ENCODE results near the gene SLC4A8. TPM values are rescaled to one million over a fixed set of nuclear protein-coding genes. Genes with fewer than 3 reads are reported as not detected.

Gene SLC4A8
- total and polyA plus RNA-seq, 9 of the 15 experiments (the other 6 are each of a cell fraction or from before 2014, with no cell fraction given), result 0.04 to 1.5 (median 0.12) TPM; not detected in 2

DNA sequence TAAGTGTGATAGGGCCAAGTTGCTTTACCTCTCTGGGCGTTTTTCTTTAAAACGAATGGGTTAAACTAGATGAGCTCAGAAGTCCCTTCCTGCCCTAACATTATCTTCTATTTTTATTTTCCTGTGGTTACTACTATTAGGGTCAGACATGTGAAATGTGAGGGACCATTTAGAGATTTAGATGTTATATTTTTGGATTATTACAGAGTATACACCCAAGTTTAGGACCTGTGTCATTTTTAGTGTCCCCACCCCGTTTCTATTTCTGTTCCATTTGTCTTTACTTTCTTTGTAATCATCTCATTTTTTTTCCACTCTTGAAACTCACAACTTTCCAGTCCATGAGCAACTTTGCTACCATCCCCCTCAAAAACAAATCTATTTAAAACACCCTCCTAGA is 56.3 kb downstream of the SLC4A8 start (continued):
- TF ChIP-seq, protein P1, sequence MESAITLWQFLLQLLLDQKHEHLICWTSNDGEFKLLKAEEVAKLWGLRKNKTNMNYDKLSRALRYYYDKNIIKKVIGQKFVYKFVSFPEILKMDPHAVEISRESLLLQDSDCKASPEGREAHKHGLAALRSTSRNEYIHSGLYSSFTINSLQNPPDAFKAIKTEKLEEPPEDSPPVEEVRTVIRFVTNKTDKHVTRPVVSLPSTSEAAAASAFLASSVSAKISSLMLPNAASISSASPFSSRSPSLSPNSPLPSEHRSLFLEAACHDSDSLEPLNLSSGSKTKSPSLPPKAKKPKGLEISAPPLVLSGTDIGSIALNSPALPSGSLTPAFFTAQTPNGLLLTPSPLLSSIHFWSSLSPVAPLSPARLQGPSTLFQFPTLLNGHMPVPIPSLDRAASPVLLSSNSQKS (CRISPR knock-in tag; IDR thresholded peaks at IDR 0.05), result no peak
- TF ChIP-seq HNRNPH1 (optimal IDR thresholded peaks at IDR 0.05; ENCODE audit: low read depth, low read length) (no peak), MCM7 (IDR thresholded peaks at IDR 0.05) (no peak), NRF1 (conservative IDR thresholded peaks at IDR 0.05 in 1 of 2, IDR thresholded peaks at IDR 0.05 in 1 of 2) (no peak), CBX1 (IDR thresholded peaks at IDR 0.05; ENCODE audit: low read depth) (no peak)

- H3K4me1 ChIP-seq (replicated peaks in 1 of 2; ENCODE audit: control insufficient read depth in 2 of 2, insufficient read depth in 2 of 2, low read length in 2 of 2), result no peaks in the 10 kb centered on the region
- FAIRE-seq (no peak), ATAC-seq (no peak), DNase-seq (ENCODE audit: extremely low read depth in 1 of 4, low spot score in 3 of 4) (no peak)
- no peak overlapping the region for H3K9ac ChIP-seq (ENCODE audit: insufficient read depth in 1 of 2, low read depth in 2 of 2, low read length in 2 of 2)
- H3K79me2 ChIP-seq (ENCODE audit: control insufficient read depth, insufficient read depth, low read length), result no peaks in the 10 kb centered on the region
- in situ Hi-C loops (cut with MboI), result no loop called here
- 3% methylated on average over 3 of the region's 3 CpGs for WGBS (ENCODE audit: insufficient coverage, low coverage, missing lambda C conversion rate)
- no peak overlapping the region for H3K27ac ChIP-seq (ENCODE audit: extremely low read depth, low read depth, low read length)
- CTCF ChIA-PET (ENCODE audit: low intra/inter-chr PET ratio), result interaction anchor here (0.6 kb wide), 1 partner anchor 140 kb away, joined by 5 read pairs; no protein-coding TSS in a partner anchor
- no peak overlapping the region for H2AFZ ChIP-seq (ENCODE audit: low read depth, low read length)
- H3K4me2 ChIP-seq (ENCODE audit: insufficient read depth, low read length), result no peak overlapping the region
- POLR2A ChIA-PET, result interaction anchor here (0.8 kb wide), 1 partner anchor 317 kb away, joined by 3 read pairs; no protein-coding TSS in a partner anchor
- no peaks in the 10 kb centered on the region for H3K36me3 ChIP-seq (ENCODE audit: control insufficient read depth, insufficient read depth, low read length)
- no peaks in the 10 kb centered on the region for H3K9me1 ChIP-seq (ENCODE audit: control insufficient read depth, insufficient read depth, low read length)
- H4K20me1 ChIP-seq (replicated peaks; ENCODE audit: control insufficient read depth, insufficient read depth, low read length), result no peaks in the 10 kb centered on the region; the same call in 1 of the 2 replicates
- intact Hi-C loops (cut with micrococcal nuclease), result no loop called here
- TF ChIP-seq NFIC (IDR thresholded peaks at IDR 0.05), result peak; percentile 97
- TF ChIP-seq MXI1 (IDR thresholded peaks at IDR 0.05; ENCODE audit: low read depth, low read length), result no peak
- TF ChIP-seq BCL6 (CRISPR knock-in tag; IDR thresholded peaks at IDR 0.05), result no peak
- TF ChIP-seq ZNF224 (CRISPR knock-in tag; IDR thresholded peaks at IDR 0.05), result no peak
- TF ChIP-seq NFIX (CRISPR knock-in tag; IDR thresholded peaks at IDR 0.05; ENCODE audit: low read depth), result peak; percentile 96
- no peak overlapping the region for H3K4me3 ChIP-seq
- H3K27me3 ChIP-seq (ENCODE audit: control insufficient read depth in 2 of 2, insufficient read depth in 2 of 2, low read length in 2 of 2), result peaks cover 3 to 11% of the 10 kb centered on the region in 2 experiments; a peak in 3 of 5 replicates
- BruUV-seq (replicated peaks), result no TSS peak
- H3K9me3 ChIP-seq (replicated peaks; ENCODE audit: control insufficient read depth, insufficient read depth, low read depth, low read length), result no peaks in the 10 kb centered on the region
Measured at GRCh38 chr12:51482929-51483697, 58.5 kb downstream of the SLC4A8 start.

Data from K562 (cell line).